HG03460 (cell line): ENCODE data around the gene LRATD1.

Experiments
- ATAC-seq: cut with Tn5 transposase; IDR thresholded peaks from one replicate; pipeline ENCODE4 v1.9.1; 2021; ENCODE audit not compliant: unreplicated experiment

LRATD1 gene

DNA sequence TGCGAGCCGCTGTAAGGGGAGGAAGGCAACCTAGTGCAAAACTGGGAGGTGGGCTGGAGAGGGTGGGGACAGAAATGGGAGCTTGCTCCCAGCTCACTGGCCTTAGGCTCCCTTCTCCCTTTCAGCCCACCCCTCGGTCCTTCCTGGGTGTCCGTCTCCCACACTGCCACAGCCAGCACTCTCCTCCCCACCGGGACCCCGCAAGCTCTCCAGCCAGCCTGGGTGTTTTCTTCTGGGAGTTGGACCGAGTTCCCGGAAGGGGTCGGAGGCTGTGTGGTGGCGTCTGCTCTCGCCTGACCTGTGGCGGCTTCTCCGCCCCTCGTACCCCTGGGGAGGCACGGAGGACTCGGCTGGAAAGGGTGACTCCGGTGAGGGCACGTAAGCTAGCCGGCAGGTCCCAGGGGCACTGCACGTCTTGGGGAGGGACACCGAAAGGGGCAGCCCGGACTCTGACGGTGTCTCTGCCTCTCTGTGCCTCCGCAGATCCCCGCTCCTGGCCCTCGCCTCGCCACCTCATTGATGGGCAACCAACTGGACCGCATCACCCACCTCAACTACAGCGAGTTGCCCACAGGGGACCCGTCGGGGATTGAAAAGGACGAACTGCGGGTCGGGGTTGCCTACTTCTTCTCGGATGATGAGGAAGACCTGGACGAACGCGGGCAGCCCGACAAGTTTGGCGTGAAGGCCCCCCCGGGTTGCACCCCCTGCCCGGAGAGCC is 1.1 kb downstream of the LRATD1 start:
- no peak for ATAC-seq

DNA sequence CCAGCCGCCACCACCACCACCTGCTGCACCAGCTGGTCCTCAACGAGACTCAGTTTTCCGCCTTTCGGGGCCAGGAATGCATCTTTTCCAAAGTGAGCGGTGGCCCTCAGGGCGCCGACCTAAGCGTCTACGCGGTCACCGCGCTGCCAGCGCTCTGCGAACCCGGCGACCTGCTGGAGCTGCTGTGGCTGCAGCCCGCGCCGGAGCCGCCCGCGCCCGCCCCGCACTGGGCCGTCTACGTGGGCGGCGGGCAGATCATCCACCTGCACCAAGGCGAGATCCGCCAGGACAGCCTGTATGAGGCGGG is 1.6 kb downstream of the LRATD1 start:
- ATAC-seq = no peak

DNA sequence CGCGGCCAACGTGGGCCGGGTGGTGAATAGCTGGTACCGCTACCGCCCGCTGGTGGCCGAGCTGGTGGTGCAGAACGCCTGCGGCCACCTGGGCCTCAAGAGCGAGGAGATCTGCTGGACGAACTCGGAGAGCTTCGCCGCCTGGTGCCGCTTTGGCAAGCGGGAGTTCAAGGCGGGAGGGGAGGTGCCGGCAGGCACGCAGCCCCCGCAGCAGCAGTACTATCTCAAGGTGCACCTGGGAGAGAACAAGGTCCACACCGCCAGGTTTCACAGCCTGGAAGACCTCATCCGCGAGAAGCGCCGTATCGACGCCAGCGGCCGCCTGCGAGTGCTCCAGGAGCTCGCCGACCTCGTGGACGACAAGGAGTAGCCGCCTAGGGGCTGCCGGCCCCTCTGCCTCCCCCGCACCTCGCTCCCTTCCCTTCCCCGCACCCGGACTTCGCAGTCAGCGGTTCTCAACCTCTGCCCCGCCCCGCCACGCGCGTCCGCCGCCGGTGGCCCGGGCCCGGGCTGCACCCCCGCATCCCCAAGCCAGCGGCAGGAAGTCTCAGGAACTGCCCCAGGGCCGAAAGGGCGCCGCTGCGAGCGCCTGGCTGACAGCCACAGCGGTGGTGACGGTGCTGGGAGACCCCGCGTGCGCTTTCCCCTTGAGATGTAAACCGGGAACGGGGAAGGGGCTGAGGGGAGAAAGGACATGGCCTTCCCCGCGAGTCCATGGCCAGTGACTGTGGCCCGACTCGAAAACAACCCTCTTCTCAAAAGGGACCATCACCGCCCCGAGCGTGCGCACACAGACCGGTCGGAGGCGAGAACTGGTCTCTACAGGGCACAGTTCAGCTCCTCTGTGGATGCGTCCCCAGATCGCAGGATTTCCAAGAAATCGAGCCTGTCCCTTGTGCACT is 2.2 kb downstream of the LRATD1 start:
- ATAC-seq = peak; percentile 54

GRCh38 chr2:14635391-14635871 is 2.9 kb downstream of the LRATD1 start:
- no peak for ATAC-seq

DNA sequence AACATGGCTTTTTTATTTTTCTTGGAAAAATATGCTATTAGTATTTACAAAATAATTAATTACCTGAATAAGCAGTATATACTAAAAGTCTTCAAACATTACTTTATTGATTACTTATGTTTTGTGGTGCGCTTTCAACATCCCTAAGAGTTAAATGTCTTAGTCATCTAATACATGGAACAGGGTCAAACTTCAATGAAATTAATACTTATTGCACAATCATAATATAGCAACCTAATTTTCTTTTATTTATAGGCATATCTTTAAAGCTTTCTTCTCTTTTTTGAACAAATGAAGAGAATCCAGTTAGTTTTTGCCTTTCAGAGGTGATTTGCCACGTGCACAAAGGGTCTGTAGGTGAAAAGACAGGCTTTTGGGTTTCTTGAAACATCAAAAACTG is 6.0 kb downstream of the LRATD1 start:
- no peak for ATAC-seq

DNA sequence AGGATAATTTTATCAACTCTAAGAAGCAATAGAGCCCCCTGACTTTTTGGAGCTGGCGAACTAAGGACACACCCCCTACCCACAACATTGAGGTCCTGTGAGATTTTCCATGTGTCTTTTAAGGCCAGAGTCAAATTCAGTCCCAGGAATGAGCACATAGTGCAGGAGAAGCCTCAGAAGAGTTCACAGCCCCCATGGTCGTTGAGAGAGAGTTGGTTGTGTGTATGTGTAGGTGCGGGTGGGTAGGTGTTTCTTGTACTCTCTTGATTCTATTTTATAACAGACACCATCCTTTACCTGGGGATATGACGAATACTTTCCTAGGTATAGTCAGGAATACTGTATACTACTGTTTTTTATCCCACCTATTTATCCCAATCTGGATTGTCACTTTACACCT is 8.6 kb downstream of the LRATD1 start:
- no peak for ATAC-seq

- no peak for ATAC-seq
These were observed 10.0 kb downstream of the LRATD1 start for GRCh38 chr2:14642499-14642898.

DNA sequence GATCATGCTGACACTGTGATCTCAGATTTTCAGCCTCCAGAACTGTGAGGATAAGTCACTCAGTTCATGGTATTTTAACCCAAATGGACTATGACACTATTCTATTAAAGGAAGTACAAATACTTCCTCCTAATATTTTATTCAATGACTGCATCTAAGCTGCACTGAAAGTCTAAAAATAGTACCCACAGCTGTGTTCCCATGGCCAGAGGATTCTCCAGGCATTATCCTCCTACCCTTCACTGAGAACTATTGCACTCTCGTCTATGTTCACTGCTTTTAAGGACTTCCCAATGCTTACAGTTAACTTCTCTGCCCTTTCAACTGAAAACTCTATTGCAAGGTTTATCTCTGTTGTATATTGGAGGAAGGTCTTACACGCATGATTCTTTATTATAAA is 15.2 kb downstream of the LRATD1 start:
- no peak for ATAC-seq

- ATAC-seq = no peak
These were observed 17.5 kb downstream of the LRATD1 start for GRCh38 chr2:14650066-14650465.

DNA sequence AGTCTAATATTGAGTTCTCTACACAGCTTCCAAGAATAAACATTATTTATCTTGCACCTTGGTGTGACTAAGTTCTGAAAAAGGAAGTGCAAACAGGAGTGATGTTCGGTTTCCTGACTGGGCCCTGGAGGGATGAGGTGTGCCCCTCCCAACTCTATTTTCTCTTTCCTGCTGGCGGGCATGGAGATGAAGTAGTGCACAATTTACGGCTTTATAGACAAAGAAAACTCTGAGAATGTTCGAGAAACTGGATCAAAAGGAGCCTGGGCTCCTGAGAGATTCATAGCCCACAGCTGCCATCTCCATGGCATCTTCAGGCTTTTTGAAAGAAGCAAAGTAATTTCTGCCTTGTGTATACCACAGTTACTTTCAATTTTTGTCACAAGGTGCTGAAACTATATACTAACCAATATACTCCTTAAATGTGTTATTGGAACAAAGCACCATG is 22.3 kb downstream of the LRATD1 start:
- ATAC-seq = peak; percentile 89

DNA sequence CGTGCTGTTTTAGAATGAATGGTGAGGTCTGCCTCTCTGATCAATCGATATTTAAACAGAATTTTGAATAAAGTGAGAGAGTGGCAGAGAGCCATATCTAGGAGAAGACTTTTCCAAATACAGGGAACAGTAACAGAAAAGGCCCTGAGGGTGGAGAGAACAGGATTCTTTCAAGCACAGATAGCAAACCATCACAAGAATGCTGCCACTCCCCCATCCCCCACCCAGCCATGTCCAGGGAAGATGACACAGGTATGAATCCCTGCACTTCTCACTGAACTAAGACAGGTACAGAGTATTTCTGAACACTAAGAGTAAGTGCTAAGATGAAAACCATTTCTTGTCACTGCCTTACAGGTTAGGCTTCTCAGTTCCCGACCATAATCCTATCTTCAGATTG is 23.6 kb downstream of the LRATD1 start:
- ATAC-seq = no peak

DNA sequence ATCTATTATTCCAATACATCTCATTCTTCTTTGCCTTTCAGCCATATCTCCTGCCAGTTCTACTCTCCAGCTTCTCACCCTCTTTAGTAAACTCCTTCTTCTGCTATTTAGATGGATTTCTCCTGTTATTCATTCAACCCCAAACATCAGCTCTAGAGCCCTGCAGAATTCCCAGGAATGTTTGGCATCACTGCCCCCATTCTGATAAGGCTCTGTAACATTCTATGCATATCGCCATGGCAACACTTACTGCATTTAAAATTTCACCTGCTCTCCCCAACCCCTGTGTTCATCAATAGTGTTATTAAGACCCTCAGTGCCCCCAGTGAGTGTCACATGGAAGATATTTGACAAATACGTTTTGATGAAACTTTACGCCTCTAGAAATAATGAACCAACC is 28.6 kb downstream of the LRATD1 start:
- ATAC-seq = no peak

- no peak for ATAC-seq
These were observed 40.9 kb downstream of the LRATD1 start for GRCh38 chr2:14673351-14673875.

- no peak for ATAC-seq
These were observed 43.0 kb downstream of the LRATD1 start for GRCh38 chr2:14675489-14675888.

- ATAC-seq = no peak
These were observed 43.9 kb downstream of the LRATD1 start for GRCh38 chr2:14676371-14676770.

DNA sequence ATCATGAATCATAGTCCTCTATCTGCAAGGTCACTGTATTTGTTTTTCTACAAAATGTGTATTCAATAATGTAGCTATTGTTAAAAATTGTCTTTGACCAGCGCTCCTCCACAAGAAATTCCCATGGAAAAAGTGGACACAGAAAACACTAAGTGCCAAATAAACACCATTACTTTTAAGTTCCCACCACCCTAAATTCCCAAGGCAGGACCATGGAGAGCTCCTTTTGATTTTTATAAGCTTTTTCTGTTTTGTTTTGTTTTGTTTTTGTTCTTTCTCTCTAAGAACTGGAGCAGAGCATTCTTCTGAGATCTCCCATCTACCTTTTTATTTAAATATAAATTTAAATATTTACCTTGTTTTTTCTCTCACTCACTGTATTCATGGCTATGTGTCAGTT is 44.5 kb downstream of the LRATD1 start:
- no peak for ATAC-seq

- no peak for ATAC-seq
These were observed 46.2 kb downstream of the LRATD1 start for GRCh38 chr2:14678761-14679160.

- no peak for ATAC-seq
These were observed 49.1 kb downstream of the LRATD1 start for GRCh38 chr2:14681608-14682007.
